Smooth muscle cell (in vitro differentiated cells): ENCODE results near the gene STK4. TPM values are rescaled to one million over a fixed set of nuclear protein-coding genes. Genes with fewer than 3 reads are reported as not detected.

Experiments
- DNase-seq: peaks from one replicate; lab custom pipeline; 2025; ENCODE audit not compliant: unreplicated experiment; lab: John Stamatoyannopoulos, UW
- H2AFZ ChIP-seq: fragments of 200-600 bp; sonication (generic); 2 replicates; pipeline ENCODE4 v1.6.0; 2016; ENCODE audit warnings: antibody characterized with exemption, low read depth, mild to moderate bottlenecking
- H3F3A ChIP-seq: fragments of 200-600 bp; sonication (generic); 2 replicates; pipeline ENCODE4 v1.6.0; 2017; ENCODE audit warnings: antibody characterized with exemption, low read depth
- H3K27ac ChIP-seq: fragments of 200-600 bp; sonication (generic); 2 replicates; pipeline ENCODE4 v1.5.1; 2016; ENCODE audit warnings: low read depth, mild to moderate bottlenecking
- H3K27me3 ChIP-seq: fragments of 200-600 bp; sonication (generic); 2 replicates; pipeline ENCODE4 v1.6.1; 2016; ENCODE audit warnings: low read depth, mild to moderate bottlenecking
- H3K36me3 ChIP-seq: fragments of 200-600 bp; sonication (generic); 2 replicates; pipeline ENCODE4 v1.5.1; 2016; ENCODE audit warnings: low read depth
- H3K4me1 ChIP-seq: fragments of 200-600 bp; sonication (generic); 2 replicates; pipeline ENCODE4 v1.5.1; 2016; ENCODE audit warnings: low read depth
- H3K4me2 ChIP-seq: fragments of 200-600 bp; sonication (generic); 2 replicates; pipeline ENCODE4 v1.6.0; 2016; ENCODE audit warnings: mild to moderate bottlenecking
- H3K4me3 ChIP-seq: fragments of 200-600 bp; sonication (generic); 2 replicates; pipeline ENCODE4 v1.5.1; 2016; ENCODE audit warnings: mild to moderate bottlenecking
- H3K79me2 ChIP-seq: fragments of 200-600 bp; sonication (generic); 2 replicates; pipeline ENCODE4 v1.6.0; 2016; ENCODE audit warnings: low read depth, mild to moderate bottlenecking
- H3K9ac ChIP-seq: fragments of 200-600 bp; sonication (generic); 2 replicates; pipeline ENCODE4 v1.6.0; 2016; ENCODE audit warnings: low read depth
- H3K9me3 ChIP-seq: fragments of 200-600 bp; sonication (generic); replicated peaks from 2 replicates; pipeline ENCODE4 v1.5.1; 2016; ENCODE audit warnings: low read depth
- H4K20me1 ChIP-seq: fragments of 200-600 bp; sonication (generic); 2 replicates; pipeline ENCODE4 v1.6.0; 2016; ENCODE audit warnings: low read depth
- WGBS: methylation state at CpG from one replicate; pipeline ENCODE4 v1.1.7; 2016; ENCODE audit warnings: low lambda C conversion rate; 5-methylcytosine and 5-hydroxymethylcytosine counted together
- polyA plus RNA-seq: library from polyadenylated mRNA; unstranded; fragments of >200 nt; fragmentation: Nextera tagmentation; extraction: Ambion mirVana; gene quantifications from 2 replicates; pipeline ENCODE4 v1.2.1, GENCODE V29; 2016
- total RNA-seq: library from RNA; depleted of rRNA; stranded (reverse); fragments of >200 nt; gene quantifications from 2 replicates; pipeline ENCODE4 v1.2.3, GENCODE V29; 2014
- TF ChIP-seq, protein P1 (sequence below): fragments of 200-600 bp; sonication (generic); IDR thresholded peaks from 2 replicates; pipeline ENCODE4 v1.5.1; 2017; ENCODE audit warnings: borderline replicate concordance, mild to moderate bottlenecking, antibody characterized with exemption; ENCODE audit not compliant: insufficient read depth, poor library complexity, severe bottlenecking

STK4 gene
- total and polyA plus RNA-seq, 2 experiments from 2014 or later = 16.8 to 33.5 TPM

DNA sequence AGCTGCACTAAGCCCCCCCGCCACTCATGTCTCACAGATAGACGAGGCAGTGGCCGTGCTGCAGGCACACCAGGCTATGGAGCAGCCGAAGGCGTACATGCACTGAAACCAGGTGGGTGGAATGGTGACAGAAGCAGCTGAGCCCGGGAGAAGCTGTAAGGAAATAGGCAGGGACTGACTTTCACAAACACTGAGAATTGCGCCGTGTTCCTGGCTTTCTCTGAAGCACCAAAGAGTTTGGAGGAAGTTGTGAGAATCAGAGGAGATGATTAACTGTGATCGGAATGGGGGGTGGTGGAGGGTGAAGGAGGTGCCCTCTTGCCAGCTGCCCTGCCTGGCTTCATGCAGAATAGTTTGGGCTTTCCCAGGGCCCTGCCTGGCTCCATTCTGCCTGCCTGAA is 27.7 kb upstream of the STK4 start:
- H3K4me3 ChIP-seq = no peak overlapping the region
- peaks cover 2% of the 10 kb centered on the region for H3F3A ChIP-seq
- H3K27me3 ChIP-seq = no peaks in the 10 kb centered on the region
- H3K79me2 ChIP-seq = no peaks in the 10 kb centered on the region
- no peak overlapping the region for H3K27ac ChIP-seq
- H3K4me1 ChIP-seq = no peaks in the 10 kb centered on the region
- no peaks in the 10 kb centered on the region for H3K9me3 ChIP-seq
- no peak overlapping the region for H3K4me2 ChIP-seq
- no peak overlapping the region for H3K9ac ChIP-seq
- H3K36me3 ChIP-seq = no peaks in the 10 kb centered on the region
- no peak for DNase-seq
- no peak overlapping the region for H2AFZ ChIP-seq
- H4K20me1 ChIP-seq = peaks cover 9% of the 10 kb centered on the region
- TF ChIP-seq, protein P1, sequence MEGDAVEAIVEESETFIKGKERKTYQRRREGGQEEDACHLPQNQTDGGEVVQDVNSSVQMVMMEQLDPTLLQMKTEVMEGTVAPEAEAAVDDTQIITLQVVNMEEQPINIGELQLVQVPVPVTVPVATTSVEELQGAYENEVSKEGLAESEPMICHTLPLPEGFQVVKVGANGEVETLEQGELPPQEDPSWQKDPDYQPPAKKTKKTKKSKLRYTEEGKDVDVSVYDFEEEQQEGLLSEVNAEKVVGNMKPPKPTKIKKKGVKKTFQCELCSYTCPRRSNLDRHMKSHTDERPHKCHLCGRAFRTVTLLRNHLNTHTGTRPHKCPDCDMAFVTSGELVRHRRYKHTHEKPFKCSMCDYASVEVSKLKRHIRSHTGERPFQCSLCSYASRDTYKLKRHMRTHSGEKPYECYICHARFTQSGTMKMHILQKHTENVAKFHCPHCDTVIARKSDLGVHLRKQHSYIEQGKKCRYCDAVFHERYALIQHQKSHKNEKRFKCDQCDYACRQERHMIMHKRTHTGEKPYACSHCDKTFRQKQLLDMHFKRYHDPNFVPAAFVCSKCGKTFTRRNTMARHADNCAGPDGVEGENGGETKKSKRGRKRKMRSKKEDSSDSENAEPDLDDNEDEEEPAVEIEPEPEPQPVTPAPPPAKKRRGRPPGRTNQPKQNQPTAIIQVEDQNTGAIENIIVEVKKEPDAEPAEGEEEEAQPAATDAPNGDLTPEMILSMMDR = no peak
- 94% methylated on average over 9 of the region's 9 CpGs for WGBS

DNA sequence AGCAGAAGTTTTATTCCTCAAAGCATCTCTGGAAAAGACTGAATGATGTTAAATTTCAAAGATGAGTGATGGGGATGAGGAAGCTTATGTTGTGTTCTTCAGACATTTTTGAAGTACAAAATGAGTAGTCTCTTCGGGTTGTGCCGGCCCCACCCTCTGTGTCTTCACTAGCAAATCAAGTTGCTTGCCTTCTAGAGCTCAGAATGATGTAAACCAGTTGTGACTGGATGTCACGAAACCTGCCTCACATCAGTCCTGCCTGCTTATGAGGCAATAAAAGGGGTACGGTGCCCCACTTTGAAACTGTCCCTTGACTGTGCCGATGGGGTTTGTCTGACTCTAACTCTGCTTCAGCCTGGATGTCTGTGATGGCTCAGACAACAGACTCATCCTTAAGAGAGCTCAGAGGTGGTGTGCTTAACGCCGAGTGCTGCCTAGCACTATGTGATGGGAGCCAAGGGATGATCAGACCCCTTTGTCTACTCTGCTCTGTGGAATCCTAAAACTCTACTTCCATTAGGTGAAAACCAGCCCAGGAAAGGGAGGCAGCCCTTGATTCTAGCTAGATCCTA is 25.1 kb upstream of the STK4 start:
- WGBS = 88% methylated on average over 7 of the region's 7 CpGs
- no peaks in the 10 kb centered on the region for H3K4me1 ChIP-seq
- H3K36me3 ChIP-seq = no peaks in the 10 kb centered on the region
- no peak overlapping the region for H3K4me2 ChIP-seq
- H3K4me3 ChIP-seq = no peak overlapping the region
- H3K79me2 ChIP-seq = no peaks in the 10 kb centered on the region
- no peak for DNase-seq
- peaks cover 6% of the 10 kb centered on the region for H3F3A ChIP-seq
- H4K20me1 ChIP-seq = peaks cover 20% of the 10 kb centered on the region
- H3K9ac ChIP-seq = no peak overlapping the region
- TF ChIP-seq, protein P1 = no peak
- H2AFZ ChIP-seq = no peak overlapping the region
- no peaks in the 10 kb centered on the region for H3K27me3 ChIP-seq
- no peak overlapping the region for H3K27ac ChIP-seq
- H3K9me3 ChIP-seq = no peaks in the 10 kb centered on the region

DNA sequence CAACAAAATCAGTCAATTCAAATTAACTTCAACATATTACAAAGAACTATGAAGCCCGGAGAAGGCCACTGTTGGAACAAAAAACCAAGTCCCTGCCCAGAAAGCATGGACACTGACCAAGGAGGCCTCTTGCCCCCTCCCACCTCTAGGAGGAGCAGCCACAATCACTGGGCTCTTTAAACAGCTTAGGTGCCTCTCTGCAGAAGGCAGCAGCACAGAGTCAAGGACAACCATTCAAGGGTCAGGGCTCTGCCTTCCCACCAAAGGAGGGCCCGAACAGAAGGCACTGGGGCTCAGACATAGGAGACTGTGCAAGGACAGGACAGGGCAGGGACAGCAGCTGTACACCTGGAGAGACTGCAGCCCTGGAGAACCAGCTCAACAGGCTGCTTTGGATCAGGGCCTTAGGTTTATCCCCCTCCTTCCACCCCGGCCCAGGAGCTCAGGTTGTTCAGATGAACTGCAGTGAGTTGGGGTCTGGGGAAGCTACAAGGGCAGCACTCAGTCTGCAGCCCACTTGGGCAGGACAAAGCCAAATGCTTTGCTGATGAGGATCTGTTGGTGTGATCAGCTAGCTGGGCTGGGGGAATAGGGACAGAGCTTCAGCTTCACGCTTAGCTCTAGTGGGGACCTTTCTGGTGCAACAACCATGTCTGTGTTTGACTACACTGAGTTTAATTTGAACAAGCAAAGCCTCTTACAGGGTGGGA is 23.9 kb upstream of the STK4 start:
- no peak overlapping the region for H3K27ac ChIP-seq
- peaks cover 22% of the 10 kb centered on the region for H4K20me1 ChIP-seq
- no peak overlapping the region for H3K9ac ChIP-seq
- no peak for DNase-seq
- TF ChIP-seq, protein P1 = no peak
- H3K9me3 ChIP-seq = no peaks in the 10 kb centered on the region
- no peaks in the 10 kb centered on the region for H3K79me2 ChIP-seq
- WGBS = 96% methylated on average over 4 of the region's 4 CpGs
- H3K27me3 ChIP-seq = no peaks in the 10 kb centered on the region
- peaks cover 6% of the 10 kb centered on the region for H3F3A ChIP-seq
- no peak overlapping the region for H2AFZ ChIP-seq
- no peaks in the 10 kb centered on the region for H3K36me3 ChIP-seq
- no peak overlapping the region for H3K4me2 ChIP-seq
- no peaks in the 10 kb centered on the region for H3K4me1 ChIP-seq
- H3K4me3 ChIP-seq = no peak overlapping the region

DNA sequence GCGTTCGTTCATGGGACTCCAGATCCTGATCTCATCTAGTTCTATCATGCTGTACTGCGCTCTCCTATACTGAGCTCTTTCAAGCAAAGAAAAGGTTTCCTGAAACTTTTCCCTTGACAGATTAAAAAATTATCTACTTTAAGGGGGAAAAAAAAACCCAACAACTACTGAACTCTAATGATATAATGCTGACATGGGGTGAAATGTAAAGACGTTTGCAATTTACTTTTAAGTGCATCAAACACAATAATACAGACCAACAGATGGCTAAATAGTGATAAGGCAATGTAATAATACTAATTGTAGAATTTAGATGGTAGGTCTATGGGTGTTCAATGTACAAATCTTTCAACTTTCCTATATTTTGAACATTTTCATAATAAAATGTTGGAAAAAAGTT is 22.5 kb upstream of the STK4 start:
- Histone ChIP-seq H2AFZ (no peak overlapping the region), H3K79me2 (no peaks in the 10 kb centered on the region), H4K20me1 (peaks cover 22% of the 10 kb centered on the region), H3K4me1 (no peaks in the 10 kb centered on the region), H3K9me3 (no peaks in the 10 kb centered on the region), H3F3A (peaks cover 6% of the 10 kb centered on the region), H3K4me3 (no peak overlapping the region), H3K36me3 (no peaks in the 10 kb centered on the region), H3K4me2 (no peak overlapping the region), H3K27ac (no peak overlapping the region), H3K27me3 (no peaks in the 10 kb centered on the region), H3K9ac (no peak overlapping the region)
- TF ChIP-seq, protein P1 = no peak
- no peak for DNase-seq
- WGBS = 96% methylated on average over 4 of the region's 4 CpGs
